Heart left ventricle (tissue), 13 donors: ENCODE measurements around the gene TMEM145.

ENCODE experiments used
- POLR2A ChIP-seq, 2 donors: fragments of 450-650 bp; IDR thresholded peaks; one replicate each; pipeline ENCODE4 v1.6.1; 2017; ENCODE audit warnings: antibody characterized with exemption in 2 of 2, mild to moderate bottlenecking in 2 of 2, moderate library complexity in 2 of 2
- TF ChIP-seq, protein P1 (sequence below), 12 donors: fragments of 200-600 bp; sonication (generic) in 4 of 12; IDR thresholded peaks; one replicate each; pipeline versions ENCODE4 v1.5.0 to v1.8.0; 2018 to 2022; ENCODE audit warnings: antibody characterized with exemption in 12 of 12, mild to moderate bottlenecking in 5 of 12
- donor health status: ischemic (EF 13 %, LVEDD 7.1; RV severe dilation, severe dysfunction).
- donor health status: DM: no; HTN: yes; CAD: no.
- donor health status: DM: no; HTN: no; CAD: no.
- donor health status: ischemic (EF 25% LVEDD 6.9; RV normal size, moderate dysfunction).
- donor health status: ischemic (EF 25% LVEDD 5.7; RV mildly dilated, moderate dysfunction).
- donor health status: ischemic (EF 35%, LVEDD 5.7; RV mildly dilated, moderate dysfunction).
- donor health status: nonischemic (EF 11% LVEDD 7.7; RV severe dilation, severe dysfunction).
- donor health status: DM: yes; HTN: yes; CAD: no.
- donor health status: PGD.
- donor health status: ischemic (EF 29% LVEDD 5.4; RV normal size, mild dysfunction).
- donor health status: nonischemic (EF 23%, LVEDD 6.1; RV moderate dilation, normal function).

DNA sequence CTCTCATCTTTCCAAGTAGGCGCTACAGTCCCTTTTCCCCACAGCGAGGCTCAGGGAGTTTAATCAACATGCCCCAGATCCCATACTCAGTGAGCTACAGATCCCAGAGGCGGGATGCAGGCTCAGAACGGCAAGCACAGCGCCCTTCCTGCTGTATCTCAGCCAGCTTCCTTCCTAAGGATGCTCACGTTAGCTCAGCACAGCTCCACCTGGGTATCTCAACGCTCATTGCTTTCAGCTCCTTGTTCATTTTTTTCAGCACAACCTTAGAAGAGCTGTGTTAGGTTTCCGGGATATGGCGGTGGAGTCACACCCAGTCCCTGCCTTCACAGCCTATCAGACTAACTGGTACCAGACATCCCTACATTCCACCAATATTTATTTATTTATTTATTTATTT lies 9.2 kb downstream of the TMEM145 start:
- TF ChIP-seq, protein P1, sequence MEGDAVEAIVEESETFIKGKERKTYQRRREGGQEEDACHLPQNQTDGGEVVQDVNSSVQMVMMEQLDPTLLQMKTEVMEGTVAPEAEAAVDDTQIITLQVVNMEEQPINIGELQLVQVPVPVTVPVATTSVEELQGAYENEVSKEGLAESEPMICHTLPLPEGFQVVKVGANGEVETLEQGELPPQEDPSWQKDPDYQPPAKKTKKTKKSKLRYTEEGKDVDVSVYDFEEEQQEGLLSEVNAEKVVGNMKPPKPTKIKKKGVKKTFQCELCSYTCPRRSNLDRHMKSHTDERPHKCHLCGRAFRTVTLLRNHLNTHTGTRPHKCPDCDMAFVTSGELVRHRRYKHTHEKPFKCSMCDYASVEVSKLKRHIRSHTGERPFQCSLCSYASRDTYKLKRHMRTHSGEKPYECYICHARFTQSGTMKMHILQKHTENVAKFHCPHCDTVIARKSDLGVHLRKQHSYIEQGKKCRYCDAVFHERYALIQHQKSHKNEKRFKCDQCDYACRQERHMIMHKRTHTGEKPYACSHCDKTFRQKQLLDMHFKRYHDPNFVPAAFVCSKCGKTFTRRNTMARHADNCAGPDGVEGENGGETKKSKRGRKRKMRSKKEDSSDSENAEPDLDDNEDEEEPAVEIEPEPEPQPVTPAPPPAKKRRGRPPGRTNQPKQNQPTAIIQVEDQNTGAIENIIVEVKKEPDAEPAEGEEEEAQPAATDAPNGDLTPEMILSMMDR (IDR thresholded peaks at IDR 0.05), result no peak
- no peak for TF ChIP-seq POLR2A (IDR thresholded peaks at IDR 0.05)
